Natural killer cell (primary cell): ENCODE results near the gene GGNBP2. TPM values are rescaled to one million over a fixed set of nuclear protein-coding genes. Genes with fewer than 3 reads are reported as not detected.

ENCODE experiments used
- ATAC-seq, 3 donors: fragments of 150-1000 bp in 2 of 3; fragments of 200-7000 bp in 1 of 3; cut with Tn5 transposase; 1 replicate in 1 of 3; 2 replicates in 2 of 3; pipeline ENCODE4 v1.10.0; 2021; ENCODE audit warnings: mild to moderate bottlenecking in 2 of 3, moderate library complexity in 2 of 3
- DNase-seq, 2 donors: peaks; one replicate each; pipeline versions ENCODE4 v3.0.0 to v3.0.0-alpha.2; 2013 to 2021; ENCODE audit warnings: mixed read lengths in 1 of 2
- H3K27ac ChIP-seq: one replicate; pipeline ENCODE4 v1.5.1; 2013; ENCODE audit warnings: mild to moderate bottlenecking, low read length
- H3K27me3 ChIP-seq: one replicate; pipeline ENCODE4 v1.6.1; 2013; ENCODE audit warnings: low read length; ENCODE audit not compliant: control insufficient read depth, insufficient read depth
- H3K36me3 ChIP-seq: one replicate; pipeline ENCODE4 v1.6.1; 2013; ENCODE audit warnings: low read length; ENCODE audit not compliant: control insufficient read depth, insufficient read depth
- H3K4me1 ChIP-seq: one replicate; pipeline ENCODE4 v1.6.1; 2013; ENCODE audit warnings: low read length; ENCODE audit not compliant: control insufficient read depth, insufficient read depth
- H3K4me3 ChIP-seq: one replicate; pipeline ENCODE4 v1.5.1; 2013; ENCODE audit warnings: low read length
- H3K9me3 ChIP-seq: one replicate; pipeline ENCODE4 v1.6.1; 2013; ENCODE audit warnings: low read length; ENCODE audit not compliant: control insufficient read depth, insufficient read depth
- H3K27ac Mint-ChIP-seq, 2 donors: one replicate each; pipeline ENCODE4 v1.8.0; 2022; ENCODE audit warnings: mild to moderate bottlenecking in 2 of 2, mixed read lengths in 2 of 2, moderate library complexity in 1 of 2
- H3K27me3 Mint-ChIP-seq, 2 donors: one replicate each; pipeline ENCODE4 v1.8.0; 2022; ENCODE audit warnings: low read depth in 2 of 2, mixed read lengths in 2 of 2
- H3K36me3 Mint-ChIP-seq: one replicate; pipeline ENCODE4 v1.8.0; 2022; ENCODE audit warnings: mixed read lengths
- H3K4me1 Mint-ChIP-seq, 2 donors: one replicate each; pipeline ENCODE4 v1.8.0; 2022; ENCODE audit warnings: mixed read lengths in 2 of 2
- H3K4me3 Mint-ChIP-seq: one replicate; pipeline ENCODE4 v1.8.0; 2022; ENCODE audit warnings: mild to moderate bottlenecking, moderate library complexity, mixed read lengths
- H3K9me3 Mint-ChIP-seq, 2 donors: one replicate each; pipeline ENCODE4 v1.8.0; 2022; ENCODE audit warnings: mixed read lengths in 2 of 2
- CTCF ChIP-seq: fragments of 200-600 bp; IDR thresholded peaks from one replicate; pipeline ENCODE4 v1.8.0; 2022; ENCODE audit warnings: antibody characterized with exemption
- WGBS: methylation state at CpG from one replicate; pipeline ENCODE4 v1.1.7; 2013; ENCODE audit warnings: missing lambda C conversion rate; ENCODE audit not compliant: insufficient coverage; 5-methylcytosine and 5-hydroxymethylcytosine counted together
- intact Hi-C: fragments of 100-400 bp; cut with micrococcal nuclease; formaldehyde crosslinking; loops from one replicate; pipeline ENCODE4 v1.14.2; 2022
- total RNA-seq, 4 donors: library from RNA; stranded (reverse); fragments of 120-200 nt in 1 of 4; gene quantifications; one replicate each; pipeline versions ENCODE4 v1.2.3 to v1.2.4, GENCODE V29; 2013 to 2022

Gene GGNBP2
- total RNA-seq, 3 donors from 2014 or later (not counting 1 experiment from before 2014, with no cell fraction given) = 183 to 233 (median 197) TPM

- no peaks in the 10 kb centered on the region for H3K9me3 Mint-ChIP-seq
- 100% methylated on average over 3 of the region's 3 CpGs for WGBS
- no peak overlapping the region for H3K27ac Mint-ChIP-seq
- Histone ChIP-seq H3K27me3 (no peaks in the 10 kb centered on the region), H3K9me3 (no peaks in the 10 kb centered on the region), H3K36me3 (peaks cover 3% of the 10 kb centered on the region), H3K4me1 (no peaks in the 10 kb centered on the region), H3K4me3 (no peak overlapping the region), H3K27ac (no peak overlapping the region)
- no peaks in the 10 kb centered on the region for H3K27me3 Mint-ChIP-seq
- no peaks in the 10 kb centered on the region for H3K36me3 Mint-ChIP-seq
- DNase-seq (no peak), ATAC-seq (no peak)
- no peak for TF ChIP-seq CTCF
- H3K4me3 Mint-ChIP-seq = no peak overlapping the region
- H3K4me1 Mint-ChIP-seq = no peaks in the 10 kb centered on the region
- intact Hi-C loops = no loop called here
Observed at GRCh38 chr17:36514856-36515255, 29.9 kb upstream of the GGNBP2 start.

DNA sequence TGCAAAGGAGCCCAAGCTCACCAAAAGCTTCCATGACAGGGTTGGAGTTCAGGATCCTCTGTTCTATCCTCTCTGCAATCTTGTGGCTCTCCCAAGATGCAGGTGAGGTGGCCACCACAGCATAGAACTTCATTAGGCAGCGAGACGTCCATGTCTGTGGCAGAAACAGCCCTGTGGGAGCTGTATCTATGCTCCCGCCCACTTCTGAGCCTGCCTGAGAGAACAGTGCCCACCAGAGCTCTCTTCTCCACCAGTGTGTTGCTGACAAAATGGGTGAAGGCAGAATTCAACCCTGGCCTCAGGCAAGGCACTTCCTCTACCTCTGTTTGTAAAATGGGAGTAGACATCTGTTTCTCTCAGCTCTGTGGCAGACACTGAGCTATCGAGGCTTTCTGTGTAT lies 28.9 kb upstream of the GGNBP2 start:
- no peaks in the 10 kb centered on the region for H3K27me3 ChIP-seq
- Mint-ChIP-seq H3K27ac (no peak overlapping the region), H3K9me3 (no peaks in the 10 kb centered on the region), H3K4me1 (no peaks in the 10 kb centered on the region), H3K36me3 (no peaks in the 10 kb centered on the region), H3K4me3 (no peak overlapping the region), H3K27me3 (no peaks in the 10 kb centered on the region)
- H3K4me3 ChIP-seq = no peak overlapping the region
- H3K27ac ChIP-seq = no peak overlapping the region
- WGBS = 98% methylated on average over 3 of the region's 4 CpGs
- H3K36me3 ChIP-seq = peaks cover 5% of the 10 kb centered on the region
- no peak for ATAC-seq
- no peak for TF ChIP-seq CTCF
- intact Hi-C loops = no loop called here
- H3K4me1 ChIP-seq = no peaks in the 10 kb centered on the region
- DNase-seq = no peak
- no peaks in the 10 kb centered on the region for H3K9me3 ChIP-seq

GRCh38 chr17:36523113-36523512 lies 21.6 kb upstream of the GGNBP2 start:
- Mint-ChIP-seq H3K4me3 (no peak overlapping the region), H3K9me3 (no peaks in the 10 kb centered on the region), H3K27ac (no peak overlapping the region), H3K36me3 (peaks cover 17% of the 10 kb centered on the region), H3K4me1 (no peaks in the 10 kb centered on the region), H3K27me3 (no peaks in the 10 kb centered on the region)
- no peak overlapping the region for H3K4me3 ChIP-seq
- no peak for ATAC-seq
- H3K4me1 ChIP-seq = no peaks in the 10 kb centered on the region
- intact Hi-C loops = no loop called here
- no peak for DNase-seq
- no peak overlapping the region for H3K27ac ChIP-seq
- H3K36me3 ChIP-seq = peaks cover 44% of the 10 kb centered on the region
- 96% methylated on average over 2 of the region's 2 CpGs for WGBS
- no peaks in the 10 kb centered on the region for H3K27me3 ChIP-seq
- no peak for TF ChIP-seq CTCF
- H3K9me3 ChIP-seq = no peaks in the 10 kb centered on the region

- H3K9me3 Mint-ChIP-seq = no peaks in the 10 kb centered on the region
- H3K4me3 Mint-ChIP-seq = no peak overlapping the region
- no peaks in the 10 kb centered on the region for H3K4me1 ChIP-seq
- peak overlapping the region in 1 of 2 donors; percentile 44 for H3K27ac Mint-ChIP-seq
- no peak for TF ChIP-seq CTCF
- H3K9me3 ChIP-seq = no peaks in the 10 kb centered on the region
- WGBS = 86% methylated on average over 4 of the region's 4 CpGs
- H3K36me3 Mint-ChIP-seq = peaks cover 17% of the 10 kb centered on the region
- ATAC-seq (no peak), DNase-seq (no peak)
- H3K4me1 Mint-ChIP-seq = peaks cover 0 to 3% of the 10 kb centered on the region in 2 donors
- no peaks in the 10 kb centered on the region for H3K27me3 ChIP-seq
- H3K27ac ChIP-seq = no peak overlapping the region
- H3K27me3 Mint-ChIP-seq = no peaks in the 10 kb centered on the region
- peaks cover 46% of the 10 kb centered on the region for H3K36me3 ChIP-seq
- no peak overlapping the region for H3K4me3 ChIP-seq
- intact Hi-C loops = no loop called here
Observed at GRCh38 chr17:36524428-36524876, 20.3 kb upstream of the GGNBP2 start.
